GM12892 (cell line): Measurements from ENCODE around the gene KCTD2.

Experiments used
- DNase-seq: peaks from one replicate; pipeline ENCODE4 v3.0.0; 2011; ENCODE audit not compliant: insufficient read length
- FAIRE-seq: peaks from 2 replicates; lab custom pipeline; 2011; peaks lifted over from hg19 to GRCh38; lab: Jason Lieb, UNC
- POLR2A ChIP-seq: IDR thresholded peaks from 2 replicates; pipeline ENCODE4 v1.6.1; 2011; ENCODE audit warnings: low read depth, low read length, control low read depth
- POLR2AphosphoS5 ChIP-seq: IDR thresholded peaks from 2 replicates; pipeline ENCODE4 v1.6.1; 2011; ENCODE audit warnings: low read depth, low read length, control low read depth
- TAF1 ChIP-seq: IDR thresholded peaks from 2 replicates; pipeline ENCODE4 v1.6.1; 2011; ENCODE audit warnings: low read depth, mild to moderate bottlenecking, control low read depth, low read length, borderline replicate concordance

Gene KCTD2

GRCh38 chr17:75047398-75048098 lies 523 bp downstream of the KCTD2 start:
- no peak for TF ChIP-seq POLR2A
- TF ChIP-seq TAF1, result no peak
- TF ChIP-seq POLR2AphosphoS5, result no peak
- no peak for FAIRE-seq
- DNase-seq, result no peak

GRCh38 chr17:75048249-75048878 lies 1.3 kb downstream of the KCTD2 start:
- FAIRE-seq, result no peak
- no peak for DNase-seq
- TF ChIP-seq POLR2A, result no peak
- TF ChIP-seq TAF1, result no peak
- TF ChIP-seq POLR2AphosphoS5, result no peak

DNA sequence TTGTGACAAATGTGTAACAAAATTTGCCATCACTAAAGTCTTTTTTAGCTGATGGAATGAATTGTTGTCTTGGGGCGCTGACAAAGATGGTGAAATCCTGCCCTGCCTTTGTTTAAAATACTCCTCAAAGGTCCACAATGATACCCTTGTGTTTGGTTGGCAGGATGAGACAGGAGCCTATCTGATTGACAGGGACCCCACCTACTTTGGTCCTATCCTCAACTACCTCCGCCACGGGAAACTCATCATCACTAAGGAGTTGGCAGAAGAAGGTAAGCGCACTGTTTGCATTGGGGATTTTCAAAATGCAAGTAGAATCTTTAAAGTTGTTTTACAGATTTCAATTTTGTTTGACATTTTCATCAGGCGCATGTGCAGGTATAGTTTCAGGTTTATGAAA lies 2.0 kb downstream of the KCTD2 start:
- TF ChIP-seq POLR2AphosphoS5, result no peak
- TF ChIP-seq POLR2A, result no peak
- no peak for TF ChIP-seq TAF1
- no peak for DNase-seq
- FAIRE-seq, result no peak

- TF ChIP-seq TAF1 (no peak), POLR2A (no peak), POLR2AphosphoS5 (no peak)
- DNase-seq, result no peak
- no peak for FAIRE-seq
Measured at GRCh38 chr17:75049706-75050105, 2.7 kb downstream of the KCTD2 start.

GRCh38 chr17:75051941-75052340 lies 4.9 kb downstream of the KCTD2 start:
- DNase-seq (no peak), FAIRE-seq (no peak)
- TF ChIP-seq TAF1 (no peak), POLR2AphosphoS5 (no peak), POLR2A (no peak)

GRCh38 chr17:75059369-75060345 lies 12.6 kb downstream of the KCTD2 start:
- DNase-seq, result no peak
- TF ChIP-seq POLR2A, result no peak
- no peak for TF ChIP-seq POLR2AphosphoS5
- TF ChIP-seq TAF1, result no peak
- no peak for FAIRE-seq

- FAIRE-seq (no peak), DNase-seq (no peak)
- no peak for TF ChIP-seq TAF1
- TF ChIP-seq POLR2A, result no peak
- TF ChIP-seq POLR2AphosphoS5, result no peak
Measured at GRCh38 chr17:75060434-75061054, 13.5 kb downstream of the KCTD2 start.

DNA sequence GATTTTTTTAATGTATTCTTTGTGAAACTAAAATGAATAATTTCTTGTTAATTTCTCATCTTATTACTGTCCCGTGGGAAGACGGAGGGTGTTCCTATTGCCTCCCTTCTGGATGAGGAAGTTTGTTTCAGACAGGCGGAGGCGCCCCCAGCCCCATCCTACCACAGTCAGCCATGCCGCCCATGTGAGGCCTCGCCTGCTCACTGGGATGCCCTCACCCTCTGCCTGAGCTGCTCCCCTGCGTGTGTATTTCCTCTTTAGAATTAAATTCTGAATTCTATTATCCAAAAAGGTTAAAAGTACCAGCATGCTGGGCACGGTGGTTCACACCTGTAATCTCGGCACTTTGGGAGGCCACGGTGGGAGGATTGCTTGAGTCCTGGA lies 14.0 kb downstream of the KCTD2 start:
- FAIRE-seq (no peak), DNase-seq (no peak)
- TF ChIP-seq POLR2A, result no peak
- TF ChIP-seq POLR2AphosphoS5, result no peak

DNA sequence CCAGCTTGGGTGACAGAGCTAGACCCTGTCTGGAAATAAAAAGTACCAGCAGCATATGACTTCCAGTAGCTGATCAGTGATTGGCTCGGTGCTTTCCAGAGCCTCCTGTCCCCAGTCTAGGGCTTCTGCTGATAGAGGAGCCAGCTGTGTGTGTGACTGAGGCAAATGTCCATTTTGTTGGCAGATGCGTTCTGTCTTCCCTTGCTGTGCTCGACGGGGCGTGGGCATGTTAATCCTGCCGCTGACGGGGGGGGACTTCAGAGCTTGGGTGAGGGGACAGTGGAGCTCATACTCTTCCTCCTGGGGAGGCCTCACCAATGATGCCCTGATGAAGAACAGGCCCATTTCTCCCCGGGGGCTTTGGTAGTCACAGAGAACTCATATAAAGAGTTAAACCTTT lies 14.6 kb downstream of the KCTD2 start:
- TF ChIP-seq POLR2AphosphoS5 (no peak), TAF1 (no peak), POLR2A (no peak)
- DNase-seq (no peak), FAIRE-seq (no peak)

DNA sequence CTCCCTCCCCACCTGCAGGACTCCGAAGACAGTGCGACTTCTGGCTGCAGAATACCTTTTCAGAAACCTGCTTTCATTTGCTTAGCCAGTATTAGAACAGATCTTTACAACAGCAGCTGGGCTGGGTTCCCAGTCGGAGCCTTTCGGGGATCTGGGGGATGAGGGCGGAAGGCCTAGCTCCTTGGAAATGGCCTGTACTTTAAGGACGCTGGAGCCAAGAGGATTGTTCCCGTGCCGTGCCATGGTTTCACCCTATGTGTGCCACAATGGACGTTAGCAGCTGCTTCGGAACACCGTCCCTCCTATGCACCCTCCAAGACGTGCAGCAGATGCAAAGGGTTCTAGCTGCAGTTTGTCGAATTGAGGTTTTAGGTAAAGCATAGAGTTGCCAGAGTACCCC lies 16.2 kb downstream of the KCTD2 start:
- no peak for TF ChIP-seq POLR2AphosphoS5
- TF ChIP-seq POLR2A, result no peak
- TF ChIP-seq TAF1, result no peak
- no peak for FAIRE-seq
- no peak for DNase-seq

DNA sequence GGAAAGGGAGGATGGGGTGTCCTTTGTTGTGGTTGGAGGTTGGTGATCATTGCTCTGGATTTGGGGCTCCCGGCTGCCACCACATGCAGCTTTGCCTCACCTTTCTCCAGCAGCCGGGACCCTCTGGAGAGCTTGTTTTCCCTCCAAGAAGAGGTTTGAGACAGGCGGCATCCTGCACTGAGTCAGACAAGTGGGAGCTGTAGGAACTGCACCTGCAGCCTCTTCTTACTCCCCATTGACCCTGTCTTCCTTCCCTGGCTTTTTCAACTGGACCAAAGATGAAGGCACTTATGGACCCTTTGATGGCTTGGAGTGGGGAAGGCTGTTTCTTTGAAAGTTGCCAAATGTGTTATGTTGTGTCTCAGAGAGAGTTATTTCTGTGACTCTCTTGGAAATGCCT lies 16.6 kb downstream of the KCTD2 start:
- DNase-seq (no peak), FAIRE-seq (no peak)
- TF ChIP-seq POLR2AphosphoS5, result no peak
- no peak for TF ChIP-seq POLR2A

GRCh38 chr17:75064040-75064439 lies 17.0 kb downstream of the KCTD2 start:
- DNase-seq (no peak), FAIRE-seq (no peak)
- TF ChIP-seq POLR2A (no peak), TAF1 (no peak), POLR2AphosphoS5 (no peak)
